HG02938 (cell line): Measurements from ENCODE around the gene GET4.
"Not testable (repeated sequence)": the region's sequence is repeated elsewhere in the genome, so short reads cannot be mapped to it uniquely, and the experiment has no call there.

Experiments
- ATAC-seq: cut with Tn5 transposase; IDR thresholded peaks from one replicate; pipeline ENCODE4 v1.9.1; 2021; ENCODE audit warnings: mild to moderate bottlenecking, moderate library complexity; ENCODE audit not compliant: unreplicated experiment

GET4 gene

DNA sequence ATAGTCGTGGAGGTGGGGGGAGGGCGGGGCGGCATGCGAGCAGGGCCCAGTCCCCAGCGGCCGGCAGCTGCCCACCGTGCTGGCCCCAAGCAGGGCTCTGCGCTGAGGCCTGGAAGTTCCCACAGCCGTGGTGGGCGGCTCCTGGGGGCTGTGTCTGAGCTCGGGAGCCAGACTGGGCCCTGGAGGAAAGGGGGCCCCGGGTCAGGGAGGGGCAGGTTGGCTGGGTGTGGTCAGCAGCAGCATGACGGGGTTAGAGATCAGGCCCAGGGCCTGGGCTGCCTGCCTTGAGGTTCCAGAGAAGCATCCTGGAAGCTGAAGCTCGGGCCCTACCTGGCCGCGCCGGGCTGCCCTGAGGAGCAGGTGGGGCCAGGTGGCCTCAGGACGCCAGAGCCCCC is 22.1 kb downstream of the GET4 start:
- no peak for ATAC-seq

DNA sequence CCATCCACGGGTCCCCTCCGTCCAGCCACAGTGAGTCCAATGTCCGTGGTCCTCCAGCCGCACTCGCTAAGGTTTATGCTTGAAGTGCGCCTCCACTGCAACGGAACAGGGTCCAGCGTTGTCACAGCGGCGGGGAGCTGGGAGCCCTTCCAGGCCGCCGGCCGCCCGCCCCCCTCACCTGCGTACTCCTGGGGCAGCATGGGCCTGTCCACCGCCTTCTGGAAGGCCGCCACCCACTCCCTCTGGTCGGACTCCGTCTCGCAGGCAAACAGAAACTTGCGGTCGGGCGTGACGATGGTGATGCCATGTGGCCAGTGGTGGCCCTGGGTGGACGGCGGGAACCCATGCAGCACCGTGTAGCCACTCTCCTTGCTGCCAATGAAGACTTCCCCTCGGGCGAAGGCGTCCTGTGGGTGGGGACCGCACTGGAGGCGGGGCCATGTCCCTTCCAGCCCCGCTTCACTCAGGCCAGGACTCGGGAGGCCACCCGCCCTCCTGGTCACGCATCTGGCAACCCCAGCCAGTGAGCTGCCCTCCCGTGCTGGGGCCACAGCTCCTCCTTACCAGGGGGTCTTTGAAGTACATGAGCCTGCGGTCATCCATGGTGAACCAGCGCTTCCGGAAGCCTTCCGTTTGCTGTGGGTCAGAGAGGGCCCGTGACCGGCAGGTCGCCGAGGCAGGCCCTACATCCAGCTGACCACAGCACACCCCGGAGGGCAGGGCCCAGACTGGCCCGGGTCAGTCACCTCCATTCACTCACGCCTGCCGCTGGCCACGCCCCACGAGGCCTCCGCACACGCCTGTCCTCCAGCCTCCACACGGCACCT is 22.7 kb downstream of the GET4 start:
- no peak for ATAC-seq

DNA sequence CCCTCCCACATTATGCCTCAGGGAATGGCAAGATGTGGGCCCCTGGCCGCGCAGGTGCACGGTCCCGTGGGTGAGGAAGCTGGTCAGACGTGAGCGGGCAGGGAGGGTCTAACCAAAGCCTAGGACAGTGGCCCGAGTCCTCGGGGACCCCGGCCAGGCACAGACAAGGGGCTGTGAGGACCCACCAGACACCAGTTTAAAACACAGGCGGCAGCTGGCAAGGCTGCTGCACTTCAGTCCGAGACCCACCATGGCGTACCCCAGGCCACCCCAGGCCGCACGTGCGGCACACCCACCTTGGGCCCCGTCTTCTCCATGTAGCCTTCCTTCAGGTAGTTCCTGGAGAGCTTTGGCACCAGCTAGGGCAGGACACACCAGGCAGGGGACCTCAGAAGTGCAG is 23.5 kb downstream of the GET4 start:
- ATAC-seq, result no peak

DNA sequence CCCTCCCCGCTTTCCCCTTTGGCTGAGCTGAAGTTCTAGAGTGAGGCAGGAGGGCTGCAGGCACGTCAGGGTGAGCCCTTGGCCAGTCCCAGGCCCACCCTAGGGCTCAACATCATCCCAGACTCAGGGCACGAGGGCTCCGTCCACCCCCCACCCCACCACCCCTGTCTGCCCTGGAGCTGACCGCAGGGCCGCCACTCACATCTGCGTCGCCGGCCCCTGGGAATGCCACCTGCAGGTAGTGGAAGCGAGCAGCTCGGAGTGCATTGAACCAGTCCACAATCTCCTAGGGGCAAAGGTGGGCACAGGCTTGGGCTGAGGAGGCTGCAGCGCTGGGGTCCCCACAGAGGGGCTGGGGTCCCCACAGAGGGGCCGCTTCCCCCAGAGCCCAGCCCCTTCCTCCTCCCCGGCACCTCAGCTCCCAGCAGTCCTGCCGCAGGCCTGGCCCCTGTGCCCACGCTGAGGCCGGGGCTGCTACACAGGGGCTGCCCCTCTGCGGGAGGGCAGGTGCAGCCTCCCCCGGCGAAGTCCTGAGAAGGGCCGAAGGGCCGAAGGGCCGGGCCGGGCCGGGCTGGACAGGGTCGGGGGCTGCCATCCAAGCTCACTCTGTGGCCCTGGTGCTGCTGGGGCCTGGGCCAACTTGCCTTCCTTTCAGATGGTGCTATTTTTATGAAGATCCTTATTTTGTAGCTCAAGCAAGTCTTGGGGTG is 24.1 kb downstream of the GET4 start:
- ATAC-seq, result no peak

DNA sequence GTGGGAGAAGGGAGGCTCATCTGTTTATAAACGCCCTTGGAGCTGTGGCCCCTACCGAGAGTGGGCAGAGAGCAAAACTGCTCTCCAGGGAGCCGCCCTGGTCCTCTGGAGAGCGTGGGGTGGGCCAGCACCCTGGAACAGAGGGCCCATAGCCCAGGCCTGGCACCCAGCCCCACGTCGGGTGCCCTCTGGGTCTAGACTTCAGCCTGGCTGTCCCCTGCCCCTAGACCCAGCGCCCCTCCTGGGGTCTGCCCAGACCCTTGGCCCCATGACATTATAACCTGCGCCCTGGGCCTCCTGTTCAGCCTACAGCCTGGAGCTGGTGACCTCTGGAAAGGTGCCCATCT is 24.7 kb downstream of the GET4 start:
- no peak for ATAC-seq

DNA sequence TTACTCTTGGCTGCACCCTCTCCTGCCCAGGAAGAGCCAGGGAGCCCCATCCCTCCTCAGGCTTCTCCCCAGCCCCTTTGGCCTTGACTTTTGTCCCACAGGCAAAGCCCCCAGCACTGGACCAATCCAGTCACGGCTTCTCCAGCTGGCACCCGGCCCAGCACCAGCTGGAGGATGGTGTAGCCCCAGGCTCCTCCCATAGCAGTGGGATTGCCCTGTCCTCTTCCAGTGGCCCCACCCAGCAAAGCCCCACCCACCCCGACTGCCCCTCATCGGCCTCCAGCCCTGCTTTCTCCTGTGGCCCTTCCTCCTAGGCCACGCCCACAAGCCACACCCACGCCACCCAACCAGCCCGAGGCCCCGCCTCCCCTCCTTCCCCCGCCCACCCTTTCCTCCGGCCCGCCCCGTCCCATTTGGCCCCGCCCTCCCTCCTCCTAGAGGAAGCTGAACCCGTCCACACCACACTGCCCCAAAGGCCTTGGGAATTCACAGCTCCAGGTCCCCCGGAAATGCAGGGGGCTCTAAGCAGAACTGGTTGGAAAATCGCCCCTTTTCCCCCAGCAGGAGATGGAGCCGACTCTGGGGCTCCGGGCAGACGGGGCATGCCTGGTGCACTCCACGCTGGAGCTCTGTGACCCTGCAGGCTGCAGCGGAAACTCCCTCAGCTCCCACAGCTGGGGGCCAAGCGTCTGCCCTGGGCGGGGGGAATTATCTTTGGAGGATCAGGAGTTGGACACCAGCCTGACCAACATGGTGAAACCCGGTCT is 25.2 kb downstream of the GET4 start:
- no peak for ATAC-seq

DNA sequence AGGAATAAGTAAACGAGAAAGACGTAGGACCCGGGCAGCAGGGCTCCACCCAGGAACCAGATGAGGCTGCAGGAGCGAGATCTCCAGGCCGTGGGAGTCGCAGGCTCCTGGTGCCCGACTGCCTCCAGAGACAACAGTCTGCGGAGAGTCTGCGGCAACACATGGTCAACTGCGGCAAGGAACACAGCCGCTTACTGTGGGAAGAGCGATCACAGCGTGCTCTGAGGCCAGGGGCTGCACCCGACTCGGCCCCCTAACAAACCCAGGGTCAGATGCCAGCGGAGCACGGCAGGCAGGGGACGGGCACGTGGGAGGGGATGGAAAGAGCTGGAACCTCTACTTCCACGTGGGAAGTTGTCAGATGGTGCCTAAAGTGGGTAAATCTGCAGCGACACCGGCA is 26.6 kb downstream of the GET4 start:
- ATAC-seq, result no peak

DNA sequence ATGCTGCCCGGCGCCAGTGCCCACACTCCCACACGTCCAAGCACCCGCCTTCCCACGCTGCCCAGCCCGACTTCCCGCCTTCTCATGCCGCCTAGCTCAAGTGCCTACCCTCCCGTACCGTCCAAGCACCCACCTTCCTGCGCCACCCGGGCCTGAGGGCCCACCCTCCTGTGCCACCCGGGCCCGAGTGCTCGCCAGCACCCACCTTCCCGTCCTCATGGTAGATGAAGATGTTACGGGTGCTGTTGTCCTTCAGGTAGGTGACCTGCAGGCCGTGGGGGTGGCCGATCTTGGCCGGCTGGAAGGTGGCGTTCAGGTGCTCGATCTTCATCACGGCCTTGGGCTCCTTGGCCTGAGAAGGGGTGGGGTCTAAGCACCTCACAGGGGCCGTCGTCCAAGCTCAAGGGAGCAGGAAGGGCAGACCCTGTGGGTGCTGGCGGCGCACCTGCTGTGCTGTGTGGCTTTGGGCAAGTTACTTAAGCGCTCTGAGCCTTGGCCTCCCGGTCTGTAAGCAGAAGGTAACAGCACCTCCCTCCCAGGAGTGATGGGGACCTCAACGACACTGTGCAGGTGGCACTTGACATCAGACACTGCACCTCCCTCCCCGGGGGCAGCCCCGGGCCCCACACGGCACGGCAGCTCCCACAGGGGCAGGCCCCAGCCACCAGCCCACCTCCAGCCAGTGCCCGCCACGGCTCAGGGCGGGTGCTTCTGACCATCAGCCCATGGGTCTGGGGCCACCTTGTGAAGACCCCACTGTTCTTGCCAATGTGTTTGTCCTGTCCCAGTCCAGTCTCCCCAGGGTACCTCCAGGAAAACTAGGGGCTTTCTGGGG is 27.8 kb downstream of the GET4 start:
- ATAC-seq, result no peak

DNA sequence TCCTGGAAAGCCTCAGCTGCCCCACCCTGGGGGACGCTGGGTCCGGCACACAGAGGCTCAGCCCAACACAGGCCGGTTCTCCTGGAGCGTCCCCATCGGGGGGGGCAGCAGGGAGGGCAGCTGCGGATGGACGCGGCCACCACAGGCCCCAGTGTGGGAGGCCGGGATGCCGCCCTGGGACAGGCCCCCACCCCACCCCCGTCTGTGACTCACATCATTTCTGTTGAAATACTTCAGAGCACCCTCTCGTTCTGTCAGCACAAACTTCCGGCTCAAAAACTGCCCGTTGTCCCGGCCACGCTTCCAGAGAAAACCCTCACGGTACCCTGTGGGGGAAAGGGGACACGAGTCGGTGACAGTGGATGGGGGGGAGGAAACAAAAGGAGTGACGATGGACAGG is 28.5 kb downstream of the GET4 start:
- ATAC-seq, result no peak

DNA sequence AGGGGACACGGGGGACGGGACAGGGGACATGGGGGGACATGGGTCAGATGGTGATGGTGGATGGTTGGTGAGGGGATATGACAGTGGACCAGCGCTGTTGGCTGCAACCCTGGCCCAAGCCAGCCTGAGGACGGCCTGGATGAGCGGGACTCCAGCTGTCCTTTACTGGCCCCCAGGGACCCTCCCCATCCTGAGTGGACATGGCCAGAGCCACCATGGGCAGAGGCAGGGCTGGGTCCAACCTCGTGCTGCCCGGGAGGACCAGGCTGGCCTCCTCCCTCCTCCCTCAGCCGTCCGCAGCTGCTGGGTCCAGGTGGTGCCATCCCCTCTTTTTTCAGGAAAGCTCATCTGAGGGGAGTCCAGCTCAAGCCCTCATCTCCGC is 30.4 kb downstream of the GET4 start:
- ATAC-seq, result no peak

DNA sequence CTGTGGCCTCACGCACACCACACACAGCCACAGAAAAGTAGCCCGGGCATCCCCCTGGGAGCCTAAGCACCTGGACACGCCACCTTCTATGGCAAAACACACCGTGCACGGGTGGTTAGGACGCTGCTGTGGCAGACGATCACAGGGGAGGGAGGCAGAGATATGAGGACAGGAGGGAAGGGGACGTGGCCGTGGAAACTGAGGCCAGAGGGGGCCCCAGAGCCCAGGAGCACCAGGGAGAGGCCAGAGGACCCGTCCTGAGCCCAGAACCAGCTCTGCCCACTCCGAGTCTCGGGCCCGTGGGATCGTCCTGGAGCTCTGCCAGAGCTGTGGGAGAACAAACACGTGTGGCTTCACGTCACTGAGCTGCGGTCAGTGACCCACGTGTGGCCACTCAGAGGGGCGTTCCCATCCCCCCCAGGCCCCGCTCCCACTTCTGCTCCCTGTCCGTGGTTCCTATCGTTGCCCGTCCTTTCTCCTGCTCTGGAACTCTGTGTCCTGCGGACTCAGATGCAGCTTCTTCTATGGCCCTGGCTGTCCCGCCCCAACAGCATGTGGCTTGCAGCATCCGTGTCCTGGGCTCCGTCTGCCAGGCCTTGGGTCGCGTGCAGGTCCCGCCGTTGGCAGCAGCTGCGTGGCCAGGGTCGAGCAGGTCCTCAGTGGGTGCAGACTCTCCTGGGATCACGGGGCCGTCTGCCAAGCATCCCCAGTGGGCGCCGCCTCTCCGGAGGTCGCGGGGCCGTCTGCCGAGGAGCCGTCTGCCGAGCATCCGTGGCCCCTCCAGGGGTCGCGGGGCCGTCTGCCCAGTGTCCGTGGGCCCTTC is 31.0 kb downstream of the GET4 start:
- no peak for ATAC-seq

DNA sequence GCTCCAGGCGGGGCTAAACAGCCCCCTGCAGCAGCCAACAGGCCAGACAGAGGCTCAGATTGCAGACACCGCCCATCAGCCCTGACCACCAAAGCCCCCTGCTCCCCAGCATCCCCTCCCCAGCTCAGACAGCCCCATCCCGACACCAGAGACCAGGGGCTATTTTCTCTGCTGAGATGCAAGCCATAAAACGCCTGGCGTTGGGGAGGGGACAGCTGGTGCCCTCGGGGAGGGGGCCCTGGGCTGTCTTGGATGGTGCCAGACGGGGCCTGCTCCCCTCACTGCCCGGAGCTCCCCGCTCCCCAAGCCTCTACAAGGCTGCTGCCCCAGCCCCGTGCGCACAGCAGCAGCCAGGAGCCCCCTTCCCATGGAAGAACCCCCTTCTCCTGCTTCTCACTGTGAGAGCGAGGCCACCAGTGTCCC is 31.8 kb downstream of the GET4 start:
- ATAC-seq, result no peak

DNA sequence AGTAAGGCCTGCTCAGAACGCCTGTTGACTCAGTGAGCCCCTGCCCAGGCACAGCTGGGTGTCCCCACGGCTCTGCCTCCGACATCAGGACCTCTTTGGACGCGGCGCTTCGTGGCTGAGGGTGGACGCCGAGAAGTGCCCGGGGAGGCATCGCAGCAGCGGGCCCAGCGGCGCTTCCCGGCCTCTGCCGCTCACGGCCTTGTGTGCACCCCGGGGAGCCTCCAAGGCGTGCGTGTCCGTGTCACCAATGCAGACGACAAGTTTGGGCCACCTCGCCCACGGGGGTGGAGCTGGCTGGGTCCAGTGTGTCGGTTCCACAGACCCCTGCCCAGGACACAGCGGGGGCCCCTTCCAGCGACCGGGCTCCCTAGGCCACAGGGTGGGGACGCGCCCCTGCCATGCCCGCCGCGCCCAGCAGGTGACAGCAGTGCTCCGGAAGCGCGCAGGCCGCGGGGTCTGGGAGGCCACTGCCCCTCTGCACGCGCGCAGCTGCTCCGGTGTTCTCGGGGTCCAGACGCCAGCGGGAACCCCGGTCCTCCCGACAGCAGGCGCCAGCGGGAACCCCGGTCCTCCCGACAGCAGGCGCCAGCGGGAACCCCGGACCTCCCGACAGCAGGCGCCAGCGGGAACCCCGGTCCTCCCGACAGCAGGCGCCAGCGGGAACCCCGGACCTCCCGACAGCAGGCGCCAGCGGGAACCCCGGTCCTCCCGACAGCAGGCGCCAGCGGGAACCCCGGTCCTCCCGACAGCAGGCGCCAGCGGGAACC is 32.4 kb downstream of the GET4 start:
- not testable (repeated sequence) for ATAC-seq

DNA sequence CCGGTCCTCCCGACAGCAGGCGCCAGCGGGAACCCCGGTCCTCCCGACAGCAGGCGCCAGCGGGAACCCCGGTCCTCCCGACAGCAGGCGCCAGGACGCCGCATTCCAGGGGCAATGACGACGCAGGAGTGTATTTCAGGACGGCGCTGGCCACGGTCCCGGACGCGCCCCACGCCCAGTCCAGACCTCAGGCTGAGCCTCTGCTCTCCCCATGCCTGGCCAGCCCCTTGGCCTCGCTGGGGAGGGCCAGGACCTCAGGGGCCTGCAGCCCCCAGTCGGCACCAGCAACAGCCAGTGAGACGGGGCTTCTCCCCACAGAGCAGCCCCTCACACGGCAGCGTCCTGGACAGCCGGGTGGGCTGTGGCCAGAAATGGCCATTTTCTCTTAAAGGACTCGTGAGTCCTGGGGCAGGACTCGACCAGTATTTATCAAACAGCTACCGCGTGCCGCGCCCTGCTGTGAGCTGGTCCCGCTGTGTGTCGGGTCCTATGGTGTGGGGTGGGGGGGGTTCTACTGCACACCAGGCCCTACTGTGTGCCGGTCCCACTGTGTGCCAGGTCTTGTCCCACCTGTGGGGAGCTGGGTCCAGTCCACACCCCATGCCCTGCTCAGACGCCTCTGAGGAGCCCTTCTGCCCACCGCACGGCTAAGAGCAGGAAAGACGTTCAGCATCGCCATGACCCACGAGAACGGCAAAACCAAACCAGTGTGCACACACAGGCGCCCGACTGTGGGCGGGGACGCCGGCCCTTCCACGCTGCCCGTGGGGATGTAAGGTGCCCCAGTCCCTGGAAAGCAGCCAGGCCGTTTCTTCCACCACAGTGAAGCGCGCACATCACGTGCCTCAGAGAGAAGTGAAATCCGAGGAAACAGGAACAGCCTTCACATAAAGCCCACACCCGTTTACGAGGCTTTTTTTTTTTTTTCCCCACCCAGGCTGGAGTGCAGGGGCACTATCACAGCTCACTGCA is 33.3 kb downstream of the GET4 start:
- ATAC-seq, result no peak

DNA sequence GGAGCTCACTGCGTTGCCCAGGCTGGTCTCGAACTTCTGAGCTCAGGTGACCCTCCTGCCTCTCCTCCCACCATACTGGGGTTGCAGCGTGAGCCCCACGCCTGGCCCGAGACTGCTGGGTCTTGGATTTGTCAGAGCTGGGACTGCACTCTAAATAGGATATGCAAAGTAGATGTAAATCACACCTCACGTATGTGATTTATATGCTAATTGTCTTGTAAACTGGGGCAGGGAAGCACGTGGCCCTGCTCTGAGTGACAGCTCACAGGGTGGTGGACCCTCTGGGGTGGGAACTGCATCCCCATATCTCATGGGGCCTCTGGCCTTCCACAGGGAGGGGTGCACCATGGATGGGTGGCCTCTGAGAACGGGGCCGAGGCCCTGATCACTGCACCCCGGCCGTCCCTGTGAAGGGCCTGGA is 34.1 kb downstream of the GET4 start:
- no peak for ATAC-seq

DNA sequence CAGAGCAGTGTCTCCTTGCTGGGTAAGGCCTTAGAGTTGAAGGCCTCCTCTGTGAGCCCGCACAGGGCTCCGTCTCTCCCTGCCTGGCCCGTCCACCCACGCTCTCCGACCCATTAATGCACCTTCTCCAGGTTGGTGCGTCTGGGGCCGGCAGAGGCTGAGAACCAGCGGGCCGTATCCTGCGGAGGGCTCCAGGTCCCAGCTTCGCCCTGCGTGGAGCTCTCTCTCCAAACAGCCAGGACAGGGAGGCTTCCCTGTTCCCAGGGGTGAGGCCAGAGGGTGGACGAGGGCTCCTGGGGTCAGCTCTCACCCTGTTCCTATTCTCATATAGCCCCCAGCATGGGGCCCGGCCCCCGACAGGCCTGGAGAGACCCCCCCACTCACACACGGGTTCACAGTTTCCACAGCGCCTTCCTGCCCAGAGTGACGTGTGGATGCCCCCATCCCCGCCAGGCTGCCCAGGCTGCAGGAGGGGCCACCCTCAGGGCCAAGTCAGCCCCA is 34.6 kb downstream of the GET4 start:
- no peak for ATAC-seq

DNA sequence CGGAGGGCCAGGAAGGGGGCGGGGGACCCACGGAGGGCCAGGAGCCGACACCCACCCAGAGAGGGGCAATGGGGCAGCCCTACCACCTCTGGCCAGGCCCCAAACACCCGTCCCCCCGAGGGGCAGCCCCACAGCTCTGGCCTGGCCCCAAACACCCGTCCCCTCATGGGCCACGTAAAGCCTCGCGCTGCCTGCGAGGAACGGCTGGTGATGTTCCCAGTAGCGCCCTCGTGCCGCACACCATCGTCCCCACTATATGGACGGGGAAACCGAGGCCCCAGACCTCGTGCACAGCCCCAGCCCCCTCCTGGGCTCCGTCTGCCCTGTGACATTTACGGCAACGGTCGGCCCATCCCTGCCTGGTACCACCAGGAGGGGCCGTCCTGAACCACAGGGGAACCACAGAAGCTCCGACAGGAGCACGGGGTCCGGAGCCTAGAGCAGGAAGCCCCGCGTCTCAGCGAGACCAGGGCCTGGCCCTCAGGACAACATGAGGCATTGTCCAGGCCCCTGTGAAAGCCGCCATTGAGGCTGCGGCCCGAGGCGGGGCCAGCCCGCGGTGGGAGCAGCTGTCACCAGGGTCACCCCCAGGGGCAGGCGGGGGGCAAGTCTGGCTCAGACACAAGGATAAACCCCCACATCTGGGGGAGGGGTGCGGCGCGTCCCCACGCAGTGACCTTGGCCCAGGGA is 35.6 kb downstream of the GET4 start:
- ATAC-seq, result no peak
